BLaER1 (cell line): ENCODE results near the gene ZCCHC24.

Experiments
- H3K27ac ChIP-seq: shearing (Covaris generic); formaldehyde crosslinking; 2 replicates; pipeline ENCODE4 v1.8.1; 2022
- H3K27me3 ChIP-seq: shearing (Covaris generic); formaldehyde crosslinking; 2 replicates; pipeline ENCODE4 v1.8.1; 2022
- H3K36me3 ChIP-seq: shearing (Covaris generic); formaldehyde crosslinking; 2 replicates; pipeline ENCODE4 v1.8.1; 2022
- H3K4me1 ChIP-seq: shearing (Covaris generic); formaldehyde crosslinking; 2 replicates; pipeline ENCODE4 v1.8.1; 2022
- H3K4me2 ChIP-seq: shearing (Covaris generic); formaldehyde crosslinking; 2 replicates; pipeline ENCODE4 v1.8.1; 2022
- H3K4me3 ChIP-seq: shearing (Covaris generic); formaldehyde crosslinking; 2 replicates; pipeline ENCODE4 v1.8.1; 2022
- H3K9ac ChIP-seq: shearing (Covaris generic); formaldehyde crosslinking; 2 replicates; pipeline ENCODE4 v1.8.1; 2022
- H3K9me3 ChIP-seq: shearing (Covaris generic); formaldehyde crosslinking; 2 replicates; pipeline ENCODE4 v1.8.1; 2022
- H4K20me1 ChIP-seq: shearing (Covaris generic); formaldehyde crosslinking; 2 replicates; pipeline ENCODE4 v1.8.1; 2022
- Cebpa-rat ChIP-seq: shearing (Covaris generic); IDR thresholded peaks from 2 replicates; pipeline ENCODE4 v1.8.1; 2022

Gene ZCCHC24

GRCh38 chr10:79473496-79474095, 28.2 kb upstream of the ZCCHC24 start:
- Histone ChIP-seq H3K27ac (peak overlapping the region; percentile 45; the same call in 1 of the 2 replicates), H3K4me1 (peaks cover 16% of the 10 kb centered on the region), H3K4me3 (no peak overlapping the region), H3K4me2 (peak overlapping the region; percentile 64), H3K36me3 (no peaks in the 10 kb centered on the region), H3K9ac (peak overlapping the region; percentile 8; the same call in 1 of the 2 replicates), H3K9me3 (no peaks in the 10 kb centered on the region), H3K27me3 (no peaks in the 10 kb centered on the region), H4K20me1 (no peaks in the 10 kb centered on the region)
- no peak for TF ChIP-seq Cebpa-rat

DNA sequence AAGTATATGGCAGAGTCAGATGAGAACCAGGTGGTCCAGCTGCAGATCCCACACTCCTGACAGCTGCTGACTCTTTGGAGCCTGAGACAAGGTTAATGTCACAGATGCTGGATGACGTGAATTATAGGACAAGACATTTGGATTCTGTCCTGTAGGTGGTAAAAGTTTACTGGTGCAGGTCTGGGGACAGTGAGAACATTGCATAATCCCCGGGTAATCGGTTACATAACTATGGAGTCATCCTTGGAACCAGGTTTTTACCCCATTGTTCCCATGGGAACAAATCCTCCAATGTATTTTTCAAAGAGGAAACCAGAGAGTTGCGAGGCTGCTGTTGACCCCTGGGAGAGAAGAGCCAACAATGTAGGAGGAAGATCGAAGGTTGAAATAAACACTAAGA, 27.5 kb upstream of the ZCCHC24 start:
- Histone ChIP-seq H3K4me1 (peaks cover 18% of the 10 kb centered on the region), H4K20me1 (no peaks in the 10 kb centered on the region), H3K4me2 (peak overlapping the region; percentile 64), H3K27ac (peak overlapping the region; percentile 45; the same call in 1 of the 2 replicates), H3K36me3 (no peaks in the 10 kb centered on the region), H3K27me3 (no peaks in the 10 kb centered on the region), H3K9ac (peak overlapping the region; percentile 8; the same call in 1 of the 2 replicates), H3K9me3 (no peaks in the 10 kb centered on the region), H3K4me3 (no peak overlapping the region)
- no peak for TF ChIP-seq Cebpa-rat

- Histone ChIP-seq H3K36me3 (no peaks in the 10 kb centered on the region), H3K4me2 (peak overlapping the region; percentile 64), H3K4me3 (no peak overlapping the region), H3K27ac (no peak overlapping the region), H3K27me3 (no peaks in the 10 kb centered on the region), H3K9me3 (no peaks in the 10 kb centered on the region), H3K9ac (no peak overlapping the region), H3K4me1 (peaks cover 23% of the 10 kb centered on the region), H4K20me1 (no peaks in the 10 kb centered on the region)
- TF ChIP-seq Cebpa-rat: no peak
These were observed 27.0 kb upstream of the ZCCHC24 start for GRCh38 chr10:79472449-79472848.

DNA sequence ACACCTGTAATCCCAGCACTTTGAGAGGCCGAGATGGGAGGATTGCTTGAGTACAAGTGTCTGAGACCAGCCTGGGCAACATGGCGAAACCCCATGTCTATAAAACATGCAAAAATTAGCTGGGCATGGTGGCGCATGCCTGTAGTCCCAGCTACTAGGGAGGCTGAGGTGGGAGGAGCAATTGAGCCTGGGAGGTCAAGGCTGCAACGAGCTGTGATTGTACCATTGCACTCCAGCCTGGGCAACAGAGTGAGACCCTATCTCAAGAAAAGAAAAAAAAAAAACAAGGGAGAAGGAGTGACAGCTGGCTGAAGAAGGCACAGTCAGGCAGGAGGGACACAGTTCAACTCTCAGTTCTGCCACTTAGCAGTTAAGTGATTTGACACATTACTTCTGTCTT, 26.4 kb upstream of the ZCCHC24 start:
- Histone ChIP-seq H3K4me2 (no peak overlapping the region), H3K27ac (no peak overlapping the region), H3K9ac (no peak overlapping the region), H3K36me3 (no peaks in the 10 kb centered on the region), H3K27me3 (no peaks in the 10 kb centered on the region), H4K20me1 (no peaks in the 10 kb centered on the region), H3K4me3 (no peak overlapping the region), H3K9me3 (no peaks in the 10 kb centered on the region), H3K4me1 (peaks cover 27% of the 10 kb centered on the region)
- no peak for TF ChIP-seq Cebpa-rat

DNA sequence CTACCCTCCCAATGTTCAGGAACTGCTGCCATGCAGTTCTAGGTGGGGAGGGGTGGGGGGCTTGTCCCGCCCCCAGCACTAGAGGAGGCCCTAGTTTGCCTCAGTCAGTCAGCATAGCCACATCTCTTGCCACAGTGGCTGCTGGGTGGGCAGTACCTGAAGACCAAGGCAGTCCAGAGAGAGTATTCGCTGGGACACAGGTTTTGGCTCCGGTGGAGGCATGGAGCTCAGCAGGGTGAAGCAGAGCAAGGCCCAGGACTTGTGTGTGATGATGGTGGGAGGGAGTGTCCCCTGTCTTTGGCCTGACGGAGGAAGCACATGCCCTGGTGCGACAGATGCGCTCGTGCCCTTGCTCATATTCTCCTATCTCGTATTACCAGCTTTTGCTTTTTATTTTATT, 24.7 kb upstream of the ZCCHC24 start:
- H3K27me3 ChIP-seq: no peaks in the 10 kb centered on the region
- peaks cover 30% of the 10 kb centered on the region for H3K4me1 ChIP-seq
- no peak for TF ChIP-seq Cebpa-rat
- no peak overlapping the region for H3K9ac ChIP-seq
- no peak overlapping the region for H3K27ac ChIP-seq
- no peak overlapping the region for H3K4me3 ChIP-seq
- no peaks in the 10 kb centered on the region for H3K9me3 ChIP-seq
- H3K36me3 ChIP-seq: no peaks in the 10 kb centered on the region
- H4K20me1 ChIP-seq: no peaks in the 10 kb centered on the region
- H3K4me2 ChIP-seq: no peak overlapping the region

DNA sequence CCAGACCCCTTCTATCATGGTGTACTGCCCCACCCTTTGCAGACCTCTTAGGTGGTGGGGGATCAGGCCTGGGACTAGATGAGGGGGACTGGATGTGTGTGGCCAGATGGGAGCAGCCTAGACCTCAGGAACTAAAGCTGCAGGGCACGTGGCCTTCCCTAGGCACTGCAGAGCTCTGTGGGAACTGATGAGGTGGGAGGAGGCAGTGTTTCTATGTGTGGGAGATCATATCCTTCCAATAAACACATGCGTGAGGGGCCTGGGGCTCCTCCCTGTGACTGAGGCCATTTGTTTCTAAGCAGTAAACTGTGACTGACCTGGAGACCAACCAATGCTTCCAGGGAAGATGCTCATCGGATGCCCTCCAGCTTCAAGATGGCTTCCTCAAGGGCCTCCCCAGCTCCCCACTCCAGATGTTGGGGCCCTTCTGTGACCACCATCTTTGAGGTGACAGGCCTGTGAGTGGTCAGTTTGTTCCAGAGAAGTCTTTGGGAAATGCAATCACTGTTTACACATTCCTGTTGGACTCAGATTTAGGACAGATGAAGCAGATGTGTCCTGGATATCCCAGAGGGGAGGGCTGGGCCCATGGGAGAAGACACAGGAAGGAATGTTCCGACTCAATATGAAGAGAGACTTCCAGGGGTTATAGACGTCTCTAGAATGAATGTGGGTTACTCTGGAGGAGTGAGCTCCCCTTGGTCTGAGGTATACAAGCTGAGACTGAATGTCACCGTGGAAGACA, 23.6 kb upstream of the ZCCHC24 start:
- peaks cover 41% of the 10 kb centered on the region for H3K4me1 ChIP-seq

DNA sequence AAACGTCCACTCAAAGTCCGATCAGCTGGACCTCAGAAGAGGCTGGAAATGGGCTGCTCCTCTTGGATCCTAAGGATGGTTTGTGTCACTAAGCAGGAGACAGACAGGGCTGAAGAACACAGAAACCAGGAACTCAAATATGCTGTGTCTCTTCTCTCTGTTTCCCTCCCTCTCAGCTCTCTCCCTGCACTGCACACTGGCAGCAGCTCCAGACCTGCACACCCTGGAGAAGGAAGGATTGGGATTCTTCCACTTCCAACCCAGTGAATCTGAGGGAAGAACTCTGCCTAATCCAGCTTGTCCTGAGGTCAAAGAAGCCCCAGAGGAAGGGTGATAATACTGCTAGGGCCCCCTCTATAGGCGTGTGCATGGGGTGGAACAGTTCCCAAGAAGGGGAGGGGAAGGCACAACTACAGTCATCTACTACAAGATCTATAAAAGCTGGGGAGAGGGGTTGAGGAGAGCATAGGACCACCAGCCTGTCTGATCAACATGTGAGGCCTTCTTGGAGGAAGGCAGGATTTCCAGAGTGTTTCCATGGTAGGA, 22.7 kb upstream of the ZCCHC24 start:
- no peak for TF ChIP-seq Cebpa-rat
- H3K9ac ChIP-seq: no peak overlapping the region

More for the DNA sequence above, 23.6 kb upstream of the ZCCHC24 start:
- Histone ChIP-seq H3K4me2 (no peak overlapping the region), H3K36me3 (no peaks in the 10 kb centered on the region), H3K27me3 (no peaks in the 10 kb centered on the region), H3K9ac (no peak overlapping the region), H4K20me1 (no peaks in the 10 kb centered on the region), H3K4me3 (no peak overlapping the region), H3K9me3 (no peaks in the 10 kb centered on the region), H3K27ac (no peak overlapping the region)
- TF ChIP-seq Cebpa-rat: no peak

DNA sequence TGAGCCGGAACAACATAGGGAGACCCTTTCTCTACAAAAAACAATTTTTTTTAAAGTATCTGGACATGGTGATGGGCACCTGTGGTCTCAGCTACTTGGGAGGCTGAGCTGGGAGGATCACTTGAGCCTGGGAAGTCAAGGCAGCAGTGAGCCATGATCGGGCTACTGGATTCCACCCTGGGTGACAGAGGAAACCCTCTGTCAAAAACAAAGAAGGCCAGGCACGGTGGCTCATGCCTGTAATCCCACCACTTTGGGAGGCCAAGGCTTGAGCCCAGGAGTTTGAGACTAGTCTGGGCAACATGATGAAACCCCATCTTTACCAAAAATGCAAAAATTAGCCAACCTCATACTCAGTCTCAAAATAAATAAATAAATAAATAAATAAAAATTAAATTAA, 19.9 kb upstream of the ZCCHC24 start:
- Histone ChIP-seq H3K9me3 (no peaks in the 10 kb centered on the region), H3K4me3 (no peak overlapping the region), H3K4me1 (peaks cover 30% of the 10 kb centered on the region), H3K4me2 (peak overlapping the region; percentile 81), H3K9ac (no peak overlapping the region), H3K27ac (no peak overlapping the region), H3K36me3 (no peaks in the 10 kb centered on the region), H4K20me1 (no peaks in the 10 kb centered on the region), H3K27me3 (no peaks in the 10 kb centered on the region)
- no peak for TF ChIP-seq Cebpa-rat

More for the DNA sequence above, 22.7 kb upstream of the ZCCHC24 start:
- H3K4me1 ChIP-seq: peaks cover 37% of the 10 kb centered on the region
- H3K36me3 ChIP-seq: no peaks in the 10 kb centered on the region
- no peaks in the 10 kb centered on the region for H3K27me3 ChIP-seq
- H3K4me2 ChIP-seq: peak overlapping the region; percentile 14
- 0 out of 2 replicates have a peak overlapping the region, but pooled peaks have one; percentile 13 for H3K27ac ChIP-seq
- H3K4me3 ChIP-seq: no peak overlapping the region
- no peaks in the 10 kb centered on the region for H4K20me1 ChIP-seq
- no peaks in the 10 kb centered on the region for H3K9me3 ChIP-seq

DNA sequence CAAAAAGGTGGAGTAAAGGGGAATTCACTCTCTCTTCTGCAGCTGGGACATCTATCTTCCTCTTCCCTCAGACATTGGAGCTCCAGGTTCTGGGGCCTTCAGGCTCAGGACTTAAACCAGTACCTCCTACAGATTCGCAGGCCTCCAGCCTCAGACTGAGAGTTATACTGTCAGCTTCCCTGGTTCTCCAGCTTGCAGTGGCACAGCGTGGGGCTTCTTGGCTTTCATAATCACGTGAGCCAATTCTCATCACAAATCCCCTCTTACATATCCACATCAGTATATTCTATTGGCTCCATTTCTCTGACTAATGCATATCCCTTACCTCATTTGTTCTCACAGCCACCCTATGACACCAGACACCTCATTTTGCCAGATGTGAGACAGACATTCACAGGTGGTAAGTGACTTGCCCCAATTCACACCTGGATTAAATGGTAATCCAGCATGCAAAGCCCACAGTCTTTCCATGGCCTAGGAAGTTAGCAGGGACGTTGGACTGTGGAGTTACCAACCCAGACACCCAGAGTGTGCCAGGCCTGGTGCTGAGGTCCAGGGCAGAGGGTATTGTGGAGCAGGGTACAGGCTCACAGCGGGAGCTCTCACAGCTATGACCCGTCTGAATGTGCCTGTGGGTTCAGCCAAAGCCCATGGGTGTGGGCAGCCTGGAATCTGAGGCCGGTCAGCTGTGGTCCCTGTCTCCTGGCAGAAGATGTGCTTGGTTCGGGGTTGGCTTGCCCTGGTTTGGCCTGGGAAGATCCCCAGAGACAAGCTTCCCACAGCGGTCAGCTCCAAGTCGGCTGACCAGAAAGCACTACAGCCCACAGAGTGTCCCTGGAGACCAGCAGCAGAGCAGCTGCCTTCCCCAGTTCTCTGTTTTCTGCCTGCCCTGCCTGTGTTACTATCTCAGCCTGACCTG, 18.4 kb upstream of the ZCCHC24 start:
- H3K9me3 ChIP-seq: no peaks in the 10 kb centered on the region
- no peaks in the 10 kb centered on the region for H3K27me3 ChIP-seq
- no peaks in the 10 kb centered on the region for H4K20me1 ChIP-seq
- H3K27ac ChIP-seq: no peak overlapping the region
- H3K36me3 ChIP-seq: no peaks in the 10 kb centered on the region
- H3K4me1 ChIP-seq: peaks cover 30% of the 10 kb centered on the region
- no peak for TF ChIP-seq Cebpa-rat
- H3K4me3 ChIP-seq: no peak overlapping the region
- H3K9ac ChIP-seq: no peak overlapping the region
- peak overlapping the region; percentile 81 for H3K4me2 ChIP-seq
